GM18873 (cell line): ENCODE measurements around the gene PMM2.
"Not testable (repeated sequence)": the region's sequence is repeated elsewhere in the genome, so short reads cannot be mapped to it uniquely, and the experiment has no call there.

Experiments
- ATAC-seq: cut with Tn5 transposase; IDR thresholded peaks from one replicate; pipeline ENCODE4 v1.9.1; 2021; ENCODE audit warnings: mild to moderate bottlenecking, moderate library complexity, moderate number of reproducible peaks; ENCODE audit not compliant: unreplicated experiment, low FRiP score

PMM2 gene

DNA sequence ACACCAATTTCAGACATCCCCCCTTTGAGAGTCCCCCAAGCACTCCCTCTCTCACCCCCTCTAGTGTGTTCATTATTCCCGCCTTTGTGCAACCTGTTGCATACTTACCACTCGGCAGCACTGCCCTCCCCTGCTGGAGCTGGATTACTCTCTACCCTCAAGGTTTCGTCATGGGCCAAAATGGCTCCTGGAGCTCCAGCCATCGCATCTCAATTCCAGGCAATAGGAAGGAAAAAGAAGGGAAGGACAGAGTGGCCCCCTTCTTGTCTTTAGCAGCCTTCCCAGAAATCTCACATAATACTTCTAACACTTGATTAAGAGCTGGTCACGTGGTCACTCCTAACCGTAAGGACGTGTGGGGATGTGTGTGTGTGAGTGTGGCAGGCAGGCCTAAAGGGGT lies 20.4 kb upstream of the PMM2 start:
- no peak for ATAC-seq

DNA sequence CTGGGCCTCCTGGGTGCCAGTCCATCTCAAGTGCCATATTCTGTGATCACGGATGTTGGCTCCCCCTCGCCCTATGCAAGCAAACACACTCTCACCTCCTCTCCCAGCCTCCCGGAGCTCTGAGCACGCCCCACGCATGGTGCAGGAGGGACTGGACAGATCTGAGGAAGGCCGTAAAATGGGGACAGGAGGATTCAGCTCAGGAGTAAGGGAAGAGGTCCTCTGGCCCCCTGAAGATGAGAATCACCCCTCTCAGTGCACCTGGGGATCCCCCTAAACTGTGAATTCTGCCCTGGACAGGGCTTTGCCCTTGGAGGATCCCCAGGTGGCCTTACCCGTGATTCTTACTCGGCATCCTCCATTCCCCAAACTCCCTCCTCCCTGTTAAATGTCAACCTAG lies 15.8 kb upstream of the PMM2 start:
- no peak for ATAC-seq

DNA sequence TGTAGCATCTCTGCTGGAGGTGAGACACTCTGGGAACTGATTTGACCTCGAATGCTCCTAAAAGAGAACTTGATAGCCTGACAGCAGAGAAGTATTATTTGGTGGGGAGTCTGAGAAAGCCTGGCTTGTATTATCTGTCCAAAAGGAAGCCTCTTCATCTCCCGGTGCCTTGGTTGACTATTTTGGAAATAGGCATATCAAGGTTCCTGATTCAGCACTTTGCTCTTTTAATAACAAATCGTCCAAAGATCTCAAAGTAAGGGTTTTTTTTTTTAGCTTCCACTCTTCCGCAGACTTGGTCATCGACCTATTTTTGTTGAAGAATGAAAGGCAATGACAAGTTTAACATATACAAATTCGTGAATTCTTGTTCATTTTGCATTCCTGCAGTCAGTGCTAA lies 15.0 kb upstream of the PMM2 start:
- ATAC-seq, result no peak

DNA sequence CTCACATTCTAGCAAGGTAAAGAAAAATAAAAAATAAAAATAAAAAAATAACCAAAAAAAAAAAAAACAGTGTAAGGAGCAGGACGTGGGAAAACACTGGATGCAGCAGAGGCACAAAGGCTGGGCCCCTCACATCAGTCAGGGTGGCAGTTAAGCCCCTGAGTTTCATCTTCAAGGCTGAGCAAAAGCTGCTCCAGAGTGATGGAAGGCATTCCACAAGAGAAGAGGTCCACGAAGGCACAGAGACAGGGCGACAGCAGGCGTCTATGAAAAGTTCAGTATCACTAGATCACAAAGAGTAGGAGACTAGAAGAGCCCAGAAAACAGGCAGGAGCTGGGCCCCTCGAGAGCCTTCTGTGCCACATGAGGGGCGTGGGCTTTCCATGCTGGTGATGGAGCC lies 12.2 kb upstream of the PMM2 start:
- ATAC-seq, result no peak

DNA sequence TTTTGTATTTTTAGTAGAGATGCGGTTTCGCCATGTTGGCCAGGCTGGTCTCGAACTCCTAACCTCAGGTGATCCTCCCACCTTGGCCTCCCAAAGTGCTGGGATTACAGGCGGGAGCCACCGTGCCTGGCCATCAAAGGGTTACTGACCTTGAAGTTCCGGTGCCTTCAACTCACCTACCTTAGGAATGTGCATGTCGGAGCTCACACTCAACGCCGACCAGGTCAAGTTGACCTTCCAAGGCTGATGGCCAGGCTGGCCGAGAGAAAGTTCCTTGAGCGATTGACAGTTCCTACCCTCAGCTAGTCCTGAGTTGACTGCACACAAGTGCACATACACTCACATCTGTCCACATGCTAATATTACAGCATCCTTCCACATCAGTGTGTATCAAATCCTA lies 11.3 kb upstream of the PMM2 start:
- ATAC-seq, result not testable (repeated sequence)

DNA sequence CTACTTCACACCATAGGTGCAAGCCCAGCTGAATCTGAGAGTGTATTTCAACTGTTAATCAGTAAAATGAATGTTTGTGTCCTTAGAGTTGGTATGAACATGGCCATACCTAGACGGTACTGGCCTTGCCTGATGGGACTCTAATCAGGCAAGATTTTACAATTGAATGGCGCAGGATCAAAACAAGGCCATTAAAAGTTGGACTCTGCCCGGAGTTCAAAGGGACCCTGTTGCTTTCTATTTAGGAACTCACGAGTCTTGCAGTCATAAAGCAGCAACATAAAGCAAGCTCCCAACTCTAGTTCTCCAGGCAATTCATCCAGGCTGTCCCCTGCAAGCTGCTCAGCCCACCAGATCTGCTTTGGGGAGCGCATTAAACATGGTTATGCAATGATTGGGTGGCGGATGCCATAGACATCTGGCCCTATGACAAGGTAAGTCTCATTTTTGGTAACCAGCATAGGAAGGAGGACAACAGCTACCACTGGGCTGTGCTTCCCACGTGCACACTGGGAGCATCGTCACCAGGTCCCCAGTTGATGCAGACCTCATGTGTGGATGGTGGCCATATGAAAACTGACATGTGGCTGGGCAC lies 9.0 kb upstream of the PMM2 start:
- no peak for ATAC-seq

DNA sequence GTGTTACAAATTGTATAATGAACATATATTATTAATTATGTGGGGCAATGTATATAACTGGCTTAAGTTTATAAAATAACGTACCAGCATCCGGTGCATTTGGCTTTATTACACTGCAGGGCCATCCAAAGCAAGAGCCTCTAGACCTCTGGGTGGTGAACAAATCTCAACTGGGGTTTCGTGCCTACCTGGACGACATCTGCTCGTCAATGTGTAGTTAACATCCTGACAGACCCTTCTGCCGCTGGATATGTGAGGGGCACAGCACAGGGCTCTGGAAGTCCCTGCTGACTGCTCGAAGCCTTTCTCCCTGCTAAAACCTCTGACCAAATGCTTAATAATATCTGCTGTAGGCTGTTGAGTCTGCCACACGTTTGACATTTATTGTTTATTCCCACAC lies 2.5 kb upstream of the PMM2 start:
- ATAC-seq, result no peak

DNA sequence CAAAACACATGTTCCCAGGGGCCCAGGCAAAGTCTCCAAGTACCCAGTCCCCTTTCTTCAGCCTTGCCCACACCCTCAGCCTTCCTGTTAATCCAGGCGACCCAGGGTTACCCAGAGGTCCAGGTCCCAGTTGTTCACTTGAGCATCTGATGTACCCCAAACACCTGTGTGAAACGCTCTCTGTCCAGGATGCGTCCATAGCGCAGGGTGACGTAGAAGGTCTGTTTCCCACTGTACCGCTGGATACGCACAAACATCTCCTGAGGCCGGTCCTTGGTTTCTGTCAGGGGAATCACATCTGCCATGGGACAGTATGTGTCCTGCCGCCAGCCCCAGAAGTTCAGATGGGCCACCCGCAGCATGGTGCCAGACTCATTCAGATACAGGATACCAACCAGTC lies 1.8 kb upstream of the PMM2 start:
- no peak for ATAC-seq

DNA sequence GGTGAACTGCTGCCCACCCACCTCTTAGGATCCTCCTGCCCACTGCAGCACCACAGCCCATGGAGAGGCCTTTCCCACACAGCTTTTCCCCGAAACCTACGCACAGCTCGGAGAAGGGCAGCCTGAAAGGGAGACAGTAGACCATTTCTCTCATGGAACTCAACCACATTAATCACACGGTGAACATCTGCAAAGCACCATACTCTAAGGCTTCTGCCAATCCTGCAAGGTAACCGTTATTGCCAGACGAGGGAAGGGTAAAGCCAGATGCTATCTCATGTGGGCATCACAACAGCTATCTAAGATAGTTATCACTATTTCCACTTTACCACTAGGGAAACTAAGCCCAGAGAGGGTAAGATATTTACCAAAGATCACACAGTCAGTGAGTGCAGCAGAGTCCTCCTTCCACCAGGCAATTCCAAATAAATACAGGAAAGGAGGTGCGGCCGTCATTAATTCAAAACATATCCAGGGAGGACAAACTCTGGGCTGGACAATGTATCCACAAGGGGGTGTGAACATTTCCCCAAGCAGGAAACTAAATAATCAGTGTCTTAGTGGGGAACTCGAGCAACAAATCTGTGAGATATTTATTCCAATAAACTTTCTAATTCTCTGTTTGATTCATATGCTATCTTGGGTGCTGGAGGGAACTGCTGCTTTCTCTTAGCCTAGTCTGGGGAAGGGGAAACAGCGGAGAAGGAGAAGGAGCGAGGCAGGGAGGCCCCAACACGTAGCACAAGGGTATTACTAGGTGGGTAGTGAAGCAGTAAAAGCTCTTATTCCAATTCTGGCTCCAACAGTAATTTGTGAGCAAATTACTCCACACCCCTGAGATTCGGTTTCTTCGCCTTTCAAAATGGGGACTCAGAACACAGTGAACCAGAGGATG lies 923 bp upstream of the PMM2 start:
- no peak for ATAC-seq

DNA sequence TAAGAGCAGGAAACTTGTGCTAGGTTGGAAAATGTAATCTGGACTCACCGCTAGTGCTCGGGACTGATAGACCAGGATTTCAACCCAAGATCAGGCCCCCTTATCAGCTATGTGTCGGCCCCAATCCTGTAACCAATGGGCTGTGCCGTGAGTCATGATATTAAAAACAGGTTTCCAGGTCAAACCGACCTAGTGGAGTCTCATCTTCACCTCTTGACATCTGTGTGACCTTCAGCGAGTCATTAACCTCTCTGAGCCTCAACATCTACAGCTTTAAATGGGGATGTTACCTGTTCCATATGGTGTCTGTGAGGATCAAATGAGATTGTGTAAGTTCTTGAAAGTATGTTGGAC lies 512 bp downstream of the PMM2 start:
- no peak for ATAC-seq

DNA sequence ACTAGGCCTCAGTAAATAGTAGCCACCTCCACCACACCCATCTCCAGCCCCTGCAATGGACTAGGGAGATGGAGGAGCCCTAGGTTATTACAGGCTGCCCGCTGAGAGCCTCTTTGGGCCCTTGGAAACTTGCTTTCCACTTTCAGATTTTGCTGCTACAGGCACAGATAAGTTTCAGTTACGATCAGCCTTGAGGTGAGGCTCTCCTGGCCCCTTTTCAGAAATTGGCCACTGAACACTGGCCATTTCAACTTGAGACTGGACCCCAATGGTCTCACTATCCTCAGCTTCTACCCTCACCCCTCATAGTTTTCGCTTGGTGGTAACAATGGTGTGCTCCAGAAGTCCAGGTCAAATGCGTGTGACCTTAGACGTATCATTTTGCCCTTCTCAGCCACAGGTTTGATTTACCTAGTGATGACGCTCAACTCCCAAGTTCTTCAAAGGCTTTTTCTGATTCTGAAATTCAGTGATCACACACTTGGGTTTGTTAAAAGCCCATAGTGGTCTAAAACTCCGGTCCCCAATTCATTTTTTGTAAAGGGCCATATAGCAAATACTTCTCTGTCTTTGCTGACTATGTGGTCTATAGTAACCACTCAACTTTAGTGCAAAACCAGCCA lies 1.0 kb downstream of the PMM2 start:
- no peak for ATAC-seq

DNA sequence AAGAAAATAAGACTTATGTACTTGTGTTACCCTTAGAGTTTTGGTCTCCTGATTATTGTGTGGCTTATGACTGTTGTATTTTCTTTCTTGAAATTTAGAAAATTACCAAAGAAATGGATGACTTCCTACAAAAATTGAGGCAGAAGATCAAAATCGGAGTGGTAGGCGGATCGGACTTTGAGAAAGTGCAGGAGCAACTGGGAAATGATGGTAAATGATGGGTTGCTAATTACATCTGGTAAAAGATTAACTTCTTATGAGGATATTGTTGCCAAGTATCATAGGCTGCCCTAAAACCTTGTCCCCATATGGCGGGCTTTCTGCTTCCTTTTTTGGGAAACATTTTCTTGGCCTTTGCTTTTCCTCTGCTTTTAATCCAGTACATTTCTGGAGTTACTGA lies 4.1 kb downstream of the PMM2 start:
- ATAC-seq, result no peak

DNA sequence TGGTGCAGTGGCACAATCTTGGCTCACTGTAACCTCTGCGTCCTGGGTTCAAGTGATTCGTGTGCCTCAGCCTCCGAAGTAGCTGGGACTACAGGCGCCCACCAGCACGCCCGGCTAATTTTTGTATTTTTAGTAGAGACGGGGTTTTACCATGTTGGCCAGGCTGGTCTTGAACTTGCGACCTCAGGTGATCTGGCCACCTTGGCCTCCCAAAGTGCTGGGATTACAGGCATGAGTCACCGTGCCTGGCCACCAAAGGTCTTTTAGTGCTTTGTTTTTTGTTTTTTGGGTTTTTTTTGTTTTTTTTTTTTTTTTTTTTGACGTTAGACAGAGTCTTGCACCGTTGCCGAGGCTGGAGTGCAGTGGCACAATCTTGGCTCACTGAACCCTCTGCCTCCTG lies 6.1 kb downstream of the PMM2 start:
- ATAC-seq, result not testable (repeated sequence)

DNA sequence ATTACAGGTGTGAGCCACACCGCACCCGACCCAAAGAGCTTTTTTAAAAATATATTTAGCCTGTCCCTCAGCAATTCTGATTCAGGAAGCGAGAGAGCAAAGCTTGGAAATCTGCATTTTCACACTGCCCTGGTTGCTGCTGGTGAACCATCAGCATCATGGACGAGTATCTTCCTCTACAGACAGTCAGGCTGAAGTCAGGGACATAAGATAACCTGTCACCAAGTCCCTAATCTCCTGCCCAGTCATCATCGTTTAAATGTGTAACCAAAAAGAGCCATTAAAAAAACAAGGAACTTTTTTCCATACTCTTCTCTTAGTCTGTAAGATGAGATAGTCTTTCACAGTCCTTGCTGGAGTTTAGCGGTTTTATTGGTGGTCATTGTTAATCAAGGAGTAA lies 6.7 kb downstream of the PMM2 start:
- no peak for ATAC-seq

DNA sequence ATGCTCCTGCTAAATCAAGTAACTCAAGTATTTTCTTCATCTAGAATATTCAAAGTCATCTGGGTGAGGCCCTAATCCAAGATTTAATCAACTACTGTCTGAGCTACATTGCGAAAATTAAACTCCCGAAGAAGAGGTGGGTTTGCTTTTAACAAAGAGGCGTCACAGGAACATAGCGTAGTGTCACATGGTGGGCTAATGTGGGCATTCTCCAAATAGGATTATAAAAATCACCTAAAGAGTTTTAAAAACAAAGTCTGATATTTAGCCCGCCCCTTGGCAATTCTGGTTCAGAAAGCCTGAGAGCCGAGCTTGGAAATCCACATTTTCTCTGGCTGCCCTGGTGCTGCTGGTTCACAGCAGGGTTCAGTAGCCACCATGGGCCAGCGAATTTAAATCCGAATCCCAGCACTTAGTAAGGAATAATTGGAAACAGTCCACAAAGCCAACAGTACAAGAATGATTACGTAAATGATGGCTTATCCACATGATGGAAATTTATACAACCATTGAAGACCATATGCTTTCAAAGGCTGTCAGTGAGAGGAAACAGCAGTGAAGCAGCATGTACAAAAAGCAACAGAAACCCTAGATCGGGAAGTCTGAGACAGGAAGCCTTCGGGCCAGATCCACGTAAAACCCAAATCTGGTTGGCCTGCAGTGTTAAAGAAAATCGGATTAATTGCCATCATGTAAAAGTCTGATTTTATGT lies 8.8 kb downstream of the PMM2 start:
- no peak for ATAC-seq

DNA sequence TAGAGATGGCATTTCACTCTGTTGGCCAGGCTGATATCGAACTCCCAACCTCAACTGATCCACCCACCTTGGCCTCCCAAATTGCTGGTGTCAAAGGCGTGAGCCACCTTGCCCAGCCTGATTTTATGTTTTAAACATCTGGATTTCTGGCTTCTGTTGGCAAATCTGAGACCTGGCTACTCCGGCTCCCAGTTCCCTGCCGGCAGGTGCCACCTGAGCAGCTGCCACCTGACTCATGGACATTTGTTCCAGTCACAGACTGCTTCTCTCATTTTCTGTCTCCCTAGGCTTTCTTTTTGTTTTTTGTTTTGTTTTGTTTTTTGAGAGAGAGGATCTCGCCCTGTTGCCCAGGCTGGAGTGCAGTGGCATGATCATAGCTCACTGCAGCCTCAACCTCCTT lies 9.6 kb downstream of the PMM2 start:
- ATAC-seq, result no peak

DNA sequence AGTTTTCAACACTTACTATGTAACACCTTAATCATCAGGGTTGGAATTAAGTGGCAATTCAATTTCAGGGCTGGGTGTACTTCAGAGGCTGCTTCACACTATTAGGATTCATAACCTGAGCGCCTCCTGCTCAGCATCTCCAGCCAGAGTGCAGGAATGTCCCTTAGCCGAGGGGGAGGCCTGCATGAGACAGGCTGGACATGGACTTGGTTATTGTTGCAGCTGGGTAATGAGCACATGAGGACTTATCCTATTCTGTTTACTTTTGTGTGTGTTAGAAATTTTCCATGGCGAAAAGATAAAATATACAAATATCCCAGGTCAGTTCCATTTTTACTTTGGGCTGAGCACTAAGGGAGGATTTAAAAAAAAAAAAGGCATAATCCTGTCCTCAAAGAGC lies 10.4 kb downstream of the PMM2 start:
- no peak for ATAC-seq

DNA sequence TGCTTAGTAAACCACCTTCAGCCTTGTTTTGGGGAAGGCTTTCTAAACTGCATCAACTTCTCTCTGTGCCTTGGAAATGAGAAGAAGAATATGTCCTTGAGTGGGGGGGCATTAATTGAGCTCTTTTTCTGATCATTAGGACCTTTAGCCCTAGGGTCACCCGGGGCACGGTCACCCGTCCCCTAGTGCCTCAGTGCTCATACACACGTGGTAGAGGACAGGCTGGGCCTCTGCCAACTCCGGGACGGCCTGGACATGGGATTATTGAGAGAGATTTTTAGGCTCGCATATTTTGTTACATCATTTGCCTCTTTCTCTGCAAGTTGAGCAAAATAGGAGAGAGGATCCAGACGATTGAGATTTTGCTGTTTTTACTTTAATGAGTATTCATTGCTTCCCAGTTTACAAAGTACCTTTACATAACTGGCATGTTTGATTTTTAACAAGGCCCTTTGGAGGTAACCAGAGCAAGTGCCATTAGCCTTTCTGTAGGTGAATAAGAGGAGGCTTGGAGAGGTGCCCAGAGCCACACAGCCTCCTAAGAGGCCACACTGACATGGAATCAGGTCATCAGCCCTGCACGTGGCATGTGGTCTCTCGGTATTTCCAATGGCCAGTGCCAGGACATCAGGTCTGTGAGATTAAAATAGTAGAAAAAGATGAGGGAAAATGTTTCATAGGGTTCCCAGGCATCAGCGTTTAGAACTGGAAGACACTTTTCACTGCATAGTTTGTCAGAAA lies 11.1 kb downstream of the PMM2 start:
- ATAC-seq, result no peak

DNA sequence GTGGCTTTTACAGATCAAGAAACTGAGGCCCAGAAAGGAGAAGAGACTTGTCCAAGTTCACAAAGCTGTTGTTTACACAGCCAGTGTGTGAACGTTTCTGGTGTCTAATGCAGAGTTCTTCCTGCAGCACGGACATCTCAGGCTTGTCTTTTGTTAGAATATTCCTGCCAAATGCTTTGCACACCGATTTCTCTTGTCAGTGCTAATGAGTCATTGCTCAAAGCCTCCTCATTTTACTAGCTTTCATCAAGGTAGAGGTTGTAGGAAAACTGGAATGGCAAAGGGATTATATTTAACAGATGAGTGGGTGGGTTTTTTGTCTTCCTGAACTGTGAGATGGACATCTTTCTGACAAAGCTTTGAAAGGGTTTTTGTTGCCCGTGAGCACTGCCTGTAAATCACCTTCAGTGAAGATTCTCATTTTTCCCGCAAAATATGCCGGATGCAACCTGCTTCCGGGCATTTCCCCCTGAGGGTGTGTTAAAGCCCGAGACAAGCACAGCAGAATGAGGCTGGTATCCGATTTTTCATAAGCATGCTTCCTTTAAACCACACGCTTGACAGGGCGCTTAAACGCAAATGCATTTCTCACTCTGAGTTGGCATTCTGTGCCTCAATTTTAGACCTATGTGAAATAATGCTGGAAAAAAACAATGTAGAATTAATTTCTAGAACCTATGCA lies 14.7 kb downstream of the PMM2 start:
- ATAC-seq, result no peak
